CD14-positive monocyte (primary cell): ENCODE results near the gene SLC22A6. TPM values are rescaled to one million over a fixed set of nuclear protein-coding genes. Genes with fewer than 3 reads are reported as not detected.

Source experiments
- DNase-seq, 3 donors: peaks; one replicate each; pipeline ENCODE4 v3.0.0-alpha.2; 2011 to 2022
- H2AFZ ChIP-seq: 2 replicates; pipeline ENCODE4 v1.6.0; 2012; ENCODE audit warnings: mild to moderate bottlenecking, low read depth, low read length, inconsistent platforms; ENCODE audit not compliant: insufficient read depth, poor library complexity, severe bottlenecking
- H3K27ac ChIP-seq, 2 donors: 1 replicate in 1 of 2; 2 replicates in 1 of 2; pipeline ENCODE4 v1.5.1; 2012 to 2013; ENCODE audit warnings: low read length in 2 of 2, control low read depth in 1 of 2, inconsistent platforms in 1 of 2, low read depth in 1 of 2, mild to moderate bottlenecking in 1 of 2
- H3K27me3 ChIP-seq, 2 donors: one replicate each; pipeline versions ENCODE4 v1.6.0 to v1.6.1; 2011 to 2013; ENCODE audit warnings: low read length in 2 of 2; ENCODE audit not compliant: control insufficient read depth in 2 of 2, insufficient read depth in 2 of 2
- H3K36me3 ChIP-seq, 2 donors: replicated peaks in 1 of 2; 1 replicate in 1 of 2; 2 replicates in 1 of 2; pipeline versions ENCODE4 v1.5.1 to v1.6.1; 2012 to 2013; ENCODE audit warnings: low read length in 2 of 2, control low read depth in 1 of 2, inconsistent platforms in 1 of 2, mild to moderate bottlenecking in 1 of 2; ENCODE audit not compliant: insufficient read depth in 2 of 2, control insufficient read depth in 1 of 2
- H3K4me1 ChIP-seq, 2 donors: 1 replicate in 1 of 2; 2 replicates in 1 of 2; pipeline versions ENCODE4 v1.5.1 to v1.6.1; 2012 to 2013; ENCODE audit warnings: low read length in 2 of 2, control low read depth in 1 of 2, inconsistent platforms in 1 of 2, mild to moderate bottlenecking in 1 of 2, moderate library complexity in 1 of 2; ENCODE audit not compliant: insufficient read depth in 2 of 2, control insufficient read depth in 1 of 2
- H3K4me2 ChIP-seq: replicated peaks from 2 replicates; pipeline ENCODE3; 2012; ENCODE audit warnings: low read length, moderate library complexity, mild to moderate bottlenecking; ENCODE audit not compliant: poor library complexity, severe bottlenecking; ENCODE audit errors: extremely low read depth
- H3K4me3 ChIP-seq, 3 experiments: fragments of 200-600 bp in 1 of 3; sonication (generic) in 1 of 3; replicated peaks in 1 of 3; 1 replicate in 2 of 3; 2 replicates in 1 of 3; pipeline ENCODE4 v1.5.1; 2011 to 2013; ENCODE audit warnings: low read length in 3 of 3, mild to moderate bottlenecking in 3 of 3, control low read depth in 2 of 3, low read depth in 2 of 3, inconsistent platforms in 1 of 3, moderate library complexity in 1 of 3
- H3K79me2 ChIP-seq: 2 replicates; pipeline ENCODE4 v1.6.0; 2012; ENCODE audit warnings: mild to moderate bottlenecking, control low read depth, inconsistent platforms, low read length, moderate library complexity; ENCODE audit not compliant: insufficient read depth
- H3K9ac ChIP-seq: 2 replicates; pipeline ENCODE4 v1.6.0; 2017; ENCODE audit warnings: low read length, mild to moderate bottlenecking; ENCODE audit not compliant: insufficient read depth, poor library complexity, severe bottlenecking
- H3K9me3 ChIP-seq, 2 donors: replicated peaks in 1 of 2; 1 replicate in 1 of 2; 2 replicates in 1 of 2; pipeline versions ENCODE4 v1.5.1 to v1.6.1; 2012 to 2013; ENCODE audit warnings: low read length in 2 of 2, control low read depth in 1 of 2; ENCODE audit not compliant: control insufficient read depth in 1 of 2, insufficient read depth in 1 of 2
- H4K20me1 ChIP-seq: 2 replicates; pipeline ENCODE4 v1.6.0; 2012; ENCODE audit warnings: mild to moderate bottlenecking, low read length, control low read depth, moderate library complexity; ENCODE audit not compliant: insufficient read depth
- H3K27ac Mint-ChIP-seq, 7 donors: one replicate each; pipeline ENCODE4 v1.8.0; 2020; ENCODE audit warnings: mild to moderate bottlenecking in 7 of 7, mixed read lengths in 7 of 7, moderate library complexity in 6 of 7, inconsistent platforms in 2 of 7
- H3K27me3 Mint-ChIP-seq, 3 donors: one replicate each; pipeline ENCODE4 v1.8.0; 2021 to 2022; ENCODE audit warnings: low read depth in 3 of 3, mild to moderate bottlenecking in 3 of 3, mixed read lengths in 3 of 3, moderate library complexity in 3 of 3, inconsistent platforms in 1 of 3
- H3K36me3 Mint-ChIP-seq, 2 donors: one replicate each; pipeline ENCODE4 v1.8.0; 2020; ENCODE audit warnings: mixed read lengths in 2 of 2, inconsistent platforms in 1 of 2, mild to moderate bottlenecking in 1 of 2
- H3K4me1 Mint-ChIP-seq: one replicate; pipeline ENCODE4 v1.8.0; 2020; ENCODE audit warnings: mild to moderate bottlenecking, mixed read lengths
- H3K4me3 Mint-ChIP-seq, 2 donors: one replicate each; pipeline ENCODE4 v1.8.0; 2020; ENCODE audit warnings: mild to moderate bottlenecking in 2 of 2, mixed read lengths in 2 of 2, moderate library complexity in 1 of 2
- H3K9me3 Mint-ChIP-seq, 7 donors: one replicate each; pipeline ENCODE4 v1.8.0; 2020 to 2022; ENCODE audit warnings: mixed read lengths in 7 of 7, mild to moderate bottlenecking in 6 of 7, moderate library complexity in 6 of 7, inconsistent platforms in 2 of 7
- CTCF ChIP-seq: fragments of 200-600 bp; IDR thresholded peaks from one replicate; pipeline ENCODE4 v1.8.0; 2022; ENCODE audit warnings: antibody characterized with exemption, mild to moderate bottlenecking
- WGBS: methylation state at CpG from one replicate; pipeline ENCODE4 v1.1.5; 2013; ENCODE audit warnings: missing lambda C conversion rate; ENCODE audit not compliant: insufficient coverage; 5-methylcytosine and 5-hydroxymethylcytosine counted together
- intact Hi-C, 2 donors: fragments of 100-400 bp; cut with micrococcal nuclease; formaldehyde crosslinking; loops; one replicate each; pipeline versions ENCODE4 v1.15.0 to v1.15.1; 2023
- polyA plus RNA-seq, 3 donors: library from polyadenylated mRNA; depleted of rRNA in 1 of 3; unstranded in 2 of 3; stranded (reverse) in 1 of 3; fragments of 300-500 nt in 2 of 3; fragments of >200 nt in 1 of 3; fragmentation: Illumina TruSeq in 2 of 3; gene quantifications; 1 replicate in 2 of 3; 2 replicates in 1 of 3; pipeline ENCODE4 v1.2.3, GENCODE V29; 2012 to 2021

The SLC22A6 gene
- polyA plus RNA-seq, 3 donors = not detected

GRCh38 chr11:63023841-63024648 lies 39.3 kb upstream of the SLC22A6 start:
- TF ChIP-seq CTCF = peak; percentile 98

GRCh38 chr11:63023222-63023814 lies 38.6 kb upstream of the SLC22A6 start:
- TF ChIP-seq CTCF = no peak
- Histone ChIP-seq H2AFZ (peak overlapping the region; percentile 33), H3K4me3 (no peak overlapping the region), H3K27ac (peak overlapping the region; percentile 21 to 32), H3K79me2 (no peaks in the 10 kb centered on the region), H3K9me3 (no peaks in the 10 kb centered on the region), H3K27me3 (no peaks in the 10 kb centered on the region), H4K20me1 (no peaks in the 10 kb centered on the region), H3K4me1 (peaks cover 7 to 8% of the 10 kb centered on the region in 2 donors), H3K4me2 (peak overlapping the region; percentile 41), H3K36me3 (no peaks in the 10 kb centered on the region), H3K9ac (no peak overlapping the region)
- Mint-ChIP-seq H3K36me3 (no peaks in the 10 kb centered on the region), H3K27ac (peak overlapping the region in 2 of 7 donors; percentile 31 to 64), H3K4me3 (peak overlapping the region in 1 of 2 donors; percentile 63), H3K4me1 (peaks cover 9% of the 10 kb centered on the region), H3K27me3 (peaks cover 4 to 8% (median 6%) of the 10 kb centered on the region in 3 donors), H3K9me3 (peaks cover 0 to 8% (median 2%) of the 10 kb centered on the region in 7 donors)
- intact Hi-C loops = no loop called here
- WGBS = 89% methylated on average over 11 of the region's 11 CpGs
- DNase-seq = no peak

More at GRCh38 chr11:63023841-63024648, 39.3 kb upstream of the SLC22A6 start:
- Histone ChIP-seq H3K79me2 (no peaks in the 10 kb centered on the region), H2AFZ (peak overlapping the region; percentile 33), H3K4me2 (peak overlapping the region; percentile 41), H3K4me3 (no peak overlapping the region), H3K4me1 (peaks cover 7 to 8% of the 10 kb centered on the region in 2 donors), H3K27ac (peak overlapping the region; percentile 21 to 32), H4K20me1 (no peaks in the 10 kb centered on the region), H3K27me3 (no peaks in the 10 kb centered on the region), H3K9ac (no peak overlapping the region), H3K36me3 (no peaks in the 10 kb centered on the region), H3K9me3 (no peaks in the 10 kb centered on the region)
- Mint-ChIP-seq H3K36me3 (no peaks in the 10 kb centered on the region), H3K27me3 (peaks cover 6 to 12% (median 6%) of the 10 kb centered on the region in 3 donors), H3K4me3 (peak overlapping the region in 1 of 2 donors; percentile 63), H3K4me1 (peaks cover 9% of the 10 kb centered on the region), H3K27ac (peak overlapping the region in 4 of 7 donors; percentile 31 to 64 (median 32)), H3K9me3 (peaks cover 0 to 8% (median 3%) of the 10 kb centered on the region in 7 donors)
- WGBS = 23% methylated on average over 7 of the region's 19 CpGs
- peak; percentile 76 to 86 (median 77) for DNase-seq
- intact Hi-C loops = loop anchor here (1.0 to 2.0 kb wide), 2 partner anchors 117 to 118 kb away; no protein-coding TSS in a partner anchor
